C4-2B (cell line): ENCODE measurements around the gene FCHSD2.
A peak's percentile ranks its signal among the peaks of the same experiment; 100 is the strongest.

Source experiments
- H3K27ac ChIP-seq: fragments of 450-650 bp; 2 replicates; pipeline ENCODE4 v1.5.1; 2017
- CTCF ChIP-seq: fragments of 450-650 bp; conservative IDR thresholded peaks from 2 replicates; pipeline ENCODE4 v1.5.1; 2017; ENCODE audit warnings: mild to moderate bottlenecking
- ZFX ChIP-seq: fragments of 450-650 bp; IDR thresholded peaks from 2 replicates; pipeline ENCODE4 v1.6.1; 2017

The FCHSD2 gene

DNA sequence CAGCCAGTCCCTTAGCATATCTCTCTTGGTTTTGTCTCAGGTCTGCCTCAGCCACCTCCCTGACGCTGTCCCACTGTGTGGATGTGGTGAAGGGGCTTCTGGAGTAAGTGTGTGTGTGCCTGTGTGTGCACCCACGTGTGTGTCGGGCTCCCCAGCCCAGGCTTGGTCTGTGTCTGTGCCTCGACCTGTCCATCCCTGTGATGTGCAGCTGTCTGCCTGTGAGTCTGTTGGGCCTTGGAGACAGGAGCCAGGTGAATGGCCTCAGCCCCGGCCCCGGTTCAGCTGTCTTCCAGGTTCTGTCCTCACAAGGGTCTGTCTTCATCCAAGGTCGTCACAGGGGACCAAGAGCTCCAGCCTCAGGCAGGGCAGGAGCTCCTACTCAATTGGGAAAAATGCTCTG lies 318.1 kb downstream of the FCHSD2 start:
- TF ChIP-seq ZFX (no peak), CTCF (no peak)
- H3K27ac ChIP-seq, result no peak overlapping the region

- TF ChIP-seq ZFX, result no peak
- no peak for TF ChIP-seq CTCF
- no peak overlapping the region for H3K27ac ChIP-seq
Observed at GRCh38 chr11:72823105-72823804, 318.9 kb downstream of the FCHSD2 start.

- H3K27ac ChIP-seq, result peak overlapping the region; percentile 66
- TF ChIP-seq CTCF, result no peak
- TF ChIP-seq ZFX, result peak; percentile 70; the same call in 1 of the 2 replicates
Observed at GRCh38 chr11:72821920-72822799, 320.0 kb downstream of the FCHSD2 start.

- H3K27ac ChIP-seq, result peak overlapping the region; percentile 66
- no peak for TF ChIP-seq CTCF
- no peak for TF ChIP-seq ZFX
Observed at GRCh38 chr11:72821221-72821919, 320.7 kb downstream of the FCHSD2 start.

DNA sequence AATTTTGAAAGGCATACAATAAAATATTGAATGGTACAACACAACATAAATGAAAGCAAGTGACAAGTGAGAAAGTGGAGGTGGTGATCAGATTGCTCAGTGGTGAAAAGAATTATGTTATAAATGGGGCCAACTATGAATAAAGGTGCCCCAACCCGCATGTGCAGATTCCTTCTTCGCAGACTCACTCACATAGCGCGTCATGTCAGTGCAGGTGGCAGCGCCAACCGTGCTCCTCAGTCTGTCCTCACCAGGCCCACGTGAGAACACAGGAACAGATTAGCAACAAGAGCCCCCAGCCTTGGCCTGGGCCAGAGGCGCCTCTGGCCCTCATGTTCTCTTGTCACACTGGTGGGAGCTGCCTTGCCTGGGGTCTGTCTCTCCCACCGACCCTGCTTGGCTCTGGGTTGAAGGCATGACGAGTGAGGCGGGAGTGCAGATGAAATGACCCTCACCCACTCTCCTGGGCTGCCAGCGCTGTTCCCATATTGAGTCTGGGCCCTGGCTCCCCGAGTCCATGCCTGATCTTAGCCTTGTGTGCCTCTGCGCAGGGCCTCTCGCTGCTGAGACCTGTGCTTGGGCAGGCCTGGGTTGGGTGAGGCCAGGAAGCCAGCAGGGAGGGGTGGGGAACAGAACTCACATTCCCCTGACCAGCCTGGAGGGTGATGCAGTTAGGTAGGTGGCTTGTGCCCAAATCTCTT lies 321.5 kb downstream of the FCHSD2 start:
- no peak overlapping the region; the same call in 1 of the 2 replicates for H3K27ac ChIP-seq
- TF ChIP-seq CTCF (no peak), ZFX (no peak)

DNA sequence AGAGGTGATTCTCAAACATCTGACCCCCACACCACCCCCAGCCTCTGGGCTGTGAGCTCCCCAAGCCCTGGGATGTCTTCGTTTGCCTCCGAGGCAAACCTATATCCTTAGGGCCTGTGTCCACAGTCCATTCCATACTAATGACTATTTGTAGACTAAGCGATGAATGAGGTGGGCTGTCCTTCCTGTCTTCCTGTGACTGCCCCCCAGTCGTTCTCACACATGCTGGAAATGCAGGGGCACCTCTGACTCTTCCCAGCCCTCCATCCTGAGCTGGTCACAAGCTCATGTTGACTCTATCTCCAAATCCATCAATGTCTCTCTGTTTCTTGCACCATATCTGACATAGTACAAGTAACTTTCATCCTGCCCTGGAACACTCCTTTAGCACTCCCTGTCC lies 323.1 kb downstream of the FCHSD2 start:
- TF ChIP-seq ZFX (no peak), CTCF (no peak)
- no peak overlapping the region for H3K27ac ChIP-seq
